ENCODE results near the gene TMSB10. TPM values are rescaled to one million over a fixed set of nuclear protein-coding genes. Genes with fewer than 3 reads are reported as not detected.

Gene TMSB10
- total and polyA plus RNA-seq, 2 of the 13 experiments (the other 11 are each of a cell fraction or from before 2014, with no cell fraction given), result 665 to 708 TPM

DNA sequence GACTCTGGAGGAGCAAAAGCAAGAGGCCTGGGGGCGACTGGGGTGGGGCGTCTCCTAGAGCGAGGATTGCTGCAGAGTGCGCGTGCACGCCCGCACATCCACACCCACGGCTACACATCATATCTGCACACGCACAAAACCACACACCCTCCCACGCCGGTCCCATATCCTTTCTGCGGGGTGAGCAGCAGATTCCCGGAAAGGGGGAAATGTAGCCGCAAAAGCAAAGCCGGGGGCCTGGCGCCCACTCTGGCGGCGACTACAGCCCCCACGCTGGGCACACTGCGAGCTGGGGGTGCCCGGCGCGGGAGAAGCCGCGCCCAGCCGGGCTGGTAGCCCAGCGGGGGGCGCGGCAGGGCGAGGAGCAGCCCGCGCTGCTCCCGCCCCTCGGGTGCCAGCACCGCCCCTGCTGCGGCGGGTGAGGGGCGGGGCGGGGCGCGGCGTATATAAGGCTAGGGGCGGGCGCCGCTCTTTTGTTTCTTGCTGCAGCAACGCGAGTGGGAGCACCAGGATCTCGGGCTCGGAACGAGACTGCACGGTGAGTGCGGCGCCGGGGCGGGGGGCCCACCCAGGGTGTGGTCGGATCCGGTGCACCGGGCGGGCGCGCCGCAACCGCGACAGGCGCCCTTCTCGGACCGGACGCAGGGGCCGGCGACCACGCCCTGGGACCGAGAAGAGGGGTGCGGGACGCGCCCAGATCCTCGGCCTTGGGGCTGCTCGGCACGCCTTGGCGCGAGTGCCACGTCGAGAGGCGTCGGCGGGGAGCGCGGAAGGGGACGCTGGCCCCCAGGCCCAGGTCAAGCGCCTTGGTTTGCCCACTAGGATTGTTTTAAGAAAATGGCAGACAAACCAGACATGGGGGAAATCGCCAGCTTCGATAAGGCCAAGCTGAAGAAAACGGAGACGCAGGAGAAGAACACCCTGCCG, at the start of gene TMSB10 (continued):
- TF ChIP-seq, protein P1, sequence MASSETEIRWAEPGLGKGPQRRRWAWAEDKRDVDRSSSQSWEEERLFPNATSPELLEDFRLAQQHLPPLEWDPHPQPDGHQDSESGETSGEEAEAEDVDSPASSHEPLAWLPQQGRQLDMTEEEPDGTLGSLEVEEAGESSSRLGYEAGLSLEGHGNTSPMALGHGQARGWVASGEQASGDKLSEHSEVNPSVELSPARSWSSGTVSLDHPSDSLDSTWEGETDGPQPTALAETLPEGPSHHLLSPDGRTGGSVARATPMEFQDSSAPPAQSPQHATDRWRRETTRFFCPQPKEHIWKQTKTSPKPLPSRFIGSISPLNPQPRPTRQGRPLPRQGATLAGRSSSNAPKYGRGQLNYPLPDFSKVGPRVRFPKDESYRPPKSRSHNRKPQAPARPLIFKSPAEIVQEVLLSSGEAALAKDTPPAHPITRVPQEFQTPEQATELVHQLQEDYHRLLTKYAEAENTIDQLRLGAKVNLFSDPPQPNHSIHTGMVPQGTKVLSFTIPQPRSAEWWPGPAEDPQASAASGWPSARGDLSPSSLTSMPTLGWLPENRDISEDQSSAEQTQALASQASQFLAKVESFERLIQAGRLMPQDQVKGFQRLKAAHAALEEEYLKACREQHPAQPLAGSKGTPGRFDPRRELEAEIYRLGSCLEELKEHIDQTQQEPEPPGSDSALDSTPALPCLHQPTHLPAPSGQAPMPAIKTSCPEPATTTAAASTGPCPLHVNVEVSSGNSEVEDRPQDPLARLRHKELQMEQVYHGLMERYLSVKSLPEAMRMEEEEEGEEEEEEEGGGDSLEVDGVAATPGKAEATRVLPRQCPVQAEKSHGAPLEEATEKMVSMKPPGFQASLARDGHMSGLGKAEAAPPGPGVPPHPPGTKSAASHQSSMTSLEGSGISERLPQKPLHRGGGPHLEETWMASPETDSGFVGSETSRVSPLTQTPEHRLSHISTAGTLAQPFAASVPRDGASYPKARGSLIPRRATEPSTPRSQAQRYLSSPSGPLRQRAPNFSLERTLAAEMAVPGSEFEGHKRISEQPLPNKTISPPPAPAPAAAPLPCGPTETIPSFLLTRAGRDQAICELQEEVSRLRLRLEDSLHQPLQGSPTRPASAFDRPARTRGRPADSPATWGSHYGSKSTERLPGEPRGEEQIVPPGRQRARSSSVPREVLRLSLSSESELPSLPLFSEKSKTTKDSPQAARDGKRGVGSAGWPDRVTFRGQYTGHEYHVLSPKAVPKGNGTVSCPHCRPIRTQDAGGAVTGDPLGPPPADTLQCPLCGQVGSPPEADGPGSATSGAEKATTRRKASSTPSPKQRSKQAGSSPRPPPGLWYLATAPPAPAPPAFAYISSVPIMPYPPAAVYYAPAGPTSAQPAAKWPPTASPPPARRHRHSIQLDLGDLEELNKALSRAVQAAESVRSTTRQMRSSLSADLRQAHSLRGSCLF (CRISPR knock-in tag; IDR thresholded peaks at IDR 0.05; ENCODE audit: borderline replicate concordance), result no peak; the same call in 1 of the 2 replicates
- TF ChIP-seq CEBPG (CRISPR knock-in tag; IDR thresholded peaks at IDR 0.05) (no peak), TCF12 (IDR thresholded peaks at IDR 0.05) (no peak), TCF12 (CRISPR knock-in tag; IDR thresholded peaks at IDR 0.05) (peak; percentile 92), TCF7L2 (IDR thresholded peaks at IDR 0.05; ENCODE audit: low read depth, low read length) (no peak)
- TF ChIP-seq, protein P2, sequence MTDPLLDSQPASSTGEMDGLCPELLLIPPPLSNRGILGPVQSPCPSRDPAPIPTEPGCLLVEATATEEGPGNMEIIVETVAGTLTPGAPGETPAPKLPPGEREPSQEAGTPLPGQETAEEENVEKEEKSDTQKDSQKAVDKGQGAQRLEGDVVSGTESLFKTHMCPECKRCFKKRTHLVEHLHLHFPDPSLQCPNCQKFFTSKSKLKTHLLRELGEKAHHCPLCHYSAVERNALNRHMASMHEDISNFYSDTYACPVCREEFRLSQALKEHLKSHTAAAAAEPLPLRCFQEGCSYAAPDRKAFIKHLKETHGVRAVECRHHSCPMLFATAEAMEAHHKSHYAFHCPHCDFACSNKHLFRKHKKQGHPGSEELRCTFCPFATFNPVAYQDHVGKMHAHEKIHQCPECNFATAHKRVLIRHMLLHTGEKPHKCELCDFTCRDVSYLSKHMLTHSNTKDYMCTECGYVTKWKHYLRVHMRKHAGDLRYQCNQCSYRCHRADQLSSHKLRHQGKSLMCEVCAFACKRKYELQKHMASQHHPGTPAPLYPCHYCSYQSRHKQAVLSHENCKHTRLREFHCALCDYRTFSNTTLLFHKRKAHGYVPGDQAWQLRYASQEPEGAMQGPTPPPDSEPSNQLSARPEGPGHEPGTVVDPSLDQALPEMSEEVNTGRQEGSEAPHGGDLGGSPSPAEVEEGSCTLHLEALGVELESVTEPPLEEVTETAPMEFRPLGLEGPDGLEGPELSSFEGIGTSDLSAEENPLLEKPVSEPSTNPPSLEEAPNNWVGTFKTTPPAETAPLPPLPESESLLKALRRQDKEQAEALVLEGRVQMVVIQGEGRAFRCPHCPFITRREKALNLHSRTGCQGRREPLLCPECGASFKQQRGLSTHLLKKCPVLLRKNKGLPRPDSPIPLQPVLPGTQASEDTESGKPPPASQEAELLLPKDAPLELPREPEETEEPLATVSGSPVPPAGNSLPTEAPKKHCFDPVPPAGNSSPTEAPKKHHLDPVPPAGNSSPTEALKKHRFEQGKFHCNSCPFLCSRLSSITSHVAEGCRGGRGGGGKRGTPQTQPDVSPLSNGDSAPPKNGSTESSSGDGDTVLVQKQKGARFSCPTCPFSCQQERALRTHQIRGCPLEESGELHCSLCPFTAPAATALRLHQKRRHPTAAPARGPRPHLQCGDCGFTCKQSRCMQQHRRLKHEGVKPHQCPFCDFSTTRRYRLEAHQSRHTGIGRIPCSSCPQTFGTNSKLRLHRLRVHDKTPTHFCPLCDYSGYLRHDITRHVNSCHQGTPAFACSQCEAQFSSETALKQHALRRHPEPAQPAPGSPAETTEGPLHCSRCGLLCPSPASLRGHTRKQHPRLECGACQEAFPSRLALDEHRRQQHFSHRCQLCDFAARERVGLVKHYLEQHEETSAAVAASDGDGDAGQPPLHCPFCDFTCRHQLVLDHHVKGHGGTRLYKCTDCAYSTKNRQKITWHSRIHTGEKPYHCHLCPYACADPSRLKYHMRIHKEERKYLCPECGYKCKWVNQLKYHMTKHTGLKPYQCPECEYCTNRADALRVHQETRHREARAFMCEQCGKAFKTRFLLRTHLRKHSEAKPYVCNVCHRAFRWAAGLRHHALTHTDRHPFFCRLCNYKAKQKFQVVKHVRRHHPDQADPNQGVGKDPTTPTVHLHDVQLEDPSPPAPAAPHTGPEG (CRISPR knock-in tag; IDR thresholded peaks at IDR 0.05), result peak; percentile 65; the same call in 1 of the 2 replicates
- TF ChIP-seq, protein P3, sequence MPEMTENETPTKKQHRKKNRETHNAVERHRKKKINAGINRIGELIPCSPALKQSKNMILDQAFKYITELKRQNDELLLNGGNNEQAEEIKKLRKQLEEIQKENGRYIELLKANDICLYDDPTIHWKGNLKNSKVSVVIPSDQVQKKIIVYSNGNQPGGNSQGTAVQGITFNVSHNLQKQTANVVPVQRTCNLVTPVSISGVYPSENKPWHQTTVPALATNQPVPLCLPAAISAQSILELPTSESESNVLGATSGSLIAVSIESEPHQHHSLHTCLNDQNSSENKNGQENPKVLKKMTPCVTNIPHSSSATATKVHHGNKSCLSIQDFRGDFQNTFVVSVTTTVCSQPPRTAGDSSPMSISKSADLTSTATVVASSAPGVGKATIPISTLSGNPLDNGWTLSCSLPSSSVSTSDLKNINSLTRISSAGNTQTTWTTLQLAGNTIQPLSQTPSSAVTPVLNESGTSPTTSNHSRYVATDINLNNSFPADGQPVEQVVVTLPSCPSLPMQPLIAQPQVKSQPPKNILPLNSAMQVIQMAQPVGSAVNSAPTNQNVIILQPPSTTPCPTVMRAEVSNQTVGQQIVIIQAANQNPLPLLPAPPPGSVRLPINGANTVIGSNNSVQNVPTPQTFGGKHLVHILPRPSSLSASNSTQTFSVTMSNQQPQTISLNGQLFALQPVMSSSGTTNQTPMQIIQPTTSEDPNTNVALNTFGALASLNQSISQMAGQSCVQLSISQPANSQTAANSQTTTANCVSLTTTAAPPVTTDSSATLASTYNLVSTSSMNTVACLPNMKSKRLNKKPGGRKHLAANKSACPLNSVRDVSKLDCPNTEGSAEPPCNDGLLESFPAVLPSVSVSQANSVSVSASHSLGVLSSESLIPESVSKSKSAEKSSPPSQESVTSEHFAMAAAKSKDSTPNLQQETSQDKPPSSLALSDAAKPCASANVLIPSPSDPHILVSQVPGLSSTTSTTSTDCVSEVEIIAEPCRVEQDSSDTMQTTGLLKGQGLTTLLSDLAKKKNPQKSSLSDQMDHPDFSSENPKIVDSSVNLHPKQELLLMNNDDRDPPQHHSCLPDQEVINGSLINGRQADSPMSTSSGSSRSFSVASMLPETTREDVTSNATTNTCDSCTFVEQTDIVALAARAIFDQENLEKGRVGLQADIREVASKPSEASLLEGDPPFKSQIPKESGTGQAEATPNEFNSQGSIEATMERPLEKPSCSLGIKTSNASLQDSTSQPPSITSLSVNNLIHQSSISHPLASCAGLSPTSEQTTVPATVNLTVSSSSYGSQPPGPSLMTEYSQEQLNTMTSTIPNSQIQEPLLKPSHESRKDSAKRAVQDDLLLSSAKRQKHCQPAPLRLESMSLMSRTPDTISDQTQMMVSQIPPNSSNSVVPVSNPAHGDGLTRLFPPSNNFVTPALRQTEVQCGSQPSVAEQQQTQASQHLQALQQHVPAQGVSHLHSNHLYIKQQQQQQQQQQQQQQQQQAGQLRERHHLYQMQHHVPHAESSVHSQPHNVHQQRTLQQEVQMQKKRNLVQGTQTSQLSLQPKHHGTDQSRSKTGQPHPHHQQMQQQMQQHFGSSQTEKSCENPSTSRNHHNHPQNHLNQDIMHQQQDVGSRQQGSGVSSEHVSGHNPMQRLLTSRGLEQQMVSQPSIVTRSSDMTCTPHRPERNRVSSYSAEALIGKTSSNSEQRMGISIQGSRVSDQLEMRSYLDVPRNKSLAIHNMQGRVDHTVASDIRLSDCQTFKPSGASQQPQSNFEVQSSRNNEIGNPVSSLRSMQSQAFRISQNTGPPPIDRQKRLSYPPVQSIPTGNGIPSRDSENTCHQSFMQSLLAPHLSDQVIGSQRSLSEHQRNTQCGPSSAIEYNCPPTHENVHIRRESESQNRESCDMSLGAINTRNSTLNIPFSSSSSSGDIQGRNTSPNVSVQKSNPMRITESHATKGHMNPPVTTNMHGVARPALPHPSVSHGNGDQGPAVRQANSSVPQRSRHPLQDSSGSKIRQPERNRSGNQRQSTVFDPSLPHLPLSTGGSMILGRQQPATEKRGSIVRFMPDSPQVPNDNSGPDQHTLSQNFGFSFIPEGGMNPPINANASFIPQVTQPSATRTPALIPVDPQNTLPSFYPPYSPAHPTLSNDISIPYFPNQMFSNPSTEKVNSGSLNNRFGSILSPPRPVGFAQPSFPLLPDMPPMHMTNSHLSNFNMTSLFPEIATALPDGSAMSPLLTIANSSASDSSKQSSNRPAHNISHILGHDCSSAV (CRISPR knock-in tag; IDR thresholded peaks at IDR 0.05; ENCODE audit: borderline replicate concordance), result no peak

Data from HepG2 (cell line).